Putamen (tissue), 1 donor: ENCODE results near the gene YBX1.

Experiments
- DNase-seq: peaks from one replicate; pipeline ENCODE4 v3.0.0-alpha.2; 2016; ENCODE audit warnings: low spot score

The YBX1 gene

GRCh38 chr1:42735056-42735455 lies 52.8 kb downstream of the YBX1 start:
- no peak for DNase-seq

DNA sequence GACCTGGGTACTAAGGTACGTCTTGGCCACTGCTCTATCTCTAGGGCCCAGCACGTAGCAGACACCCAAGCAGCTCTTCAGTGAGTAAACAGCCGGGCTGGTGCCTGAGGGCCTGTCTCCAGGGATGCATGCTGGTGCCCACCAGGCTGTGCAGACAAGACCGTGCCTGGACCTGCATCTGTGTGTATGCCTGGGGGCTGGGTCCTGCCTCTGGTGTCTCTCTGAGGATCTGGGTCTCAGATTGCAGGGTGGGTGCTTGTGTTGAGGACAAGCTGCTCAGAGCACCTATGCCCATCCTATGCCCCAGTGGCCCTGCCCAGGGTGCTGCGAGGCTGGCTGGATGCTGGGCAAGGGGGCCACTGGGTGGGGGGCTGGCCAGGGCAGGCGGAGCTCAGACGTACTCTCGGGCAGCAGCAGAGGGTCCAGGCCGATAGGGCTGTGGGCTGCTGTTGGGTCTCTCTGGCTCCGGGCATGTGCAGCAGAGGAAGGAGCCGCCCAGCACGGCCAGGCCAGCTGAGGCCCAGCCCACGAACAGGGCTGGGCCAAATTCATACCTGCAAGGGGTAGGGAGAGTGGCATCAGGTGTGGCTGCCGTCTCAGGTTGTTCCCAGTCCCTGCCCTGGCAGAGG lies 53.4 kb downstream of the YBX1 start:
- DNase-seq, result no peak

DNA sequence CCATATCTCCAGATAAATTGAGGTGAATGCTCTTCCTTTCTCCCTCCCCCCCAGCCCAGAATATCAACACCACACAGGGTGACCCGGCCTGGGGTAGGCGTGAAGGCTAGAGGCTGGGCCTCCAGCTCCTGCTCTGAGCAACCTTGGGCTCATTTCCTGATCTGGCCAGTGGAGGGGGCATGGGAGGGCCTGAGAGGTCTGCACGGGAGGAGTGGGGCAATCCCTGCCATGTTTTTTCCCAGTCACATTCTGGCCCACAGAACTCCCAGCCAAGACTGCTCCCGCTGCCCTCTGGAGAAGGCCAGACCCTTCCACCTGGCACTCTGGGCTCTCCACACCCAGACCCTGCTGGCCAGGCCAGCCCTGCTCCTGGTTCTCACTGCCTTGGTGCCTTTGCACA lies 53.9 kb downstream of the YBX1 start:
- no peak for DNase-seq

DNA sequence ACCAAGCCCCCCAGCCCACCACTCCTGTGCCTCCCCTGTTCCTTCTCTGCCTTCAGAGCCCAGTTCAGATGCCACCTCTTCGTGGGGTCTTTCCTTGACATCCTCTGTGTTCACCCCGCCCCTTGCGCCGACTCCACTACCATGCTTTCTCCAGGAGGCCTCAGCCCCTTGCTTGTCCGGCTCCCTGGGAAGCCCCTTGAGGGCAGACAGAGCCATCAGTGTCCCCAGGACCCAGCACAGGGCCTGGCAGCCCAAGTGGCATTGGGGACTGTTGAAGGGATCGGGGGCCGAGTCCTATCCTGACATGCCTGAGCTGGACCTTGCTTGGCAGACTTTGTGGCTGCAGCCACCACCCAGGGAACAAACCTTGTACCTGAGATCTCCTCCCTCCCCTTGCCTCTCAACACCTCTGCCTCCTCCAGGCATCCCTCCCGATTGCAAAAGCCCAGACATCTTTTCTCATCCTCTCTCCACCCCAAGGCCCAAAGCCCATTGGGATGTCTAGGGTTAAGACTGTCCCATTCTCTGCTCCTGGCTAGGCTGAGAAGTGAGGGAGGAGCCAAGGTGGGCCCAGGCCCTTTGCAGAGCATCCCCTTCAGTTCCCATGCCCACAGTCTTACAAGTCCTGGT lies 54.5 kb downstream of the YBX1 start:
- no peak for DNase-seq

DNA sequence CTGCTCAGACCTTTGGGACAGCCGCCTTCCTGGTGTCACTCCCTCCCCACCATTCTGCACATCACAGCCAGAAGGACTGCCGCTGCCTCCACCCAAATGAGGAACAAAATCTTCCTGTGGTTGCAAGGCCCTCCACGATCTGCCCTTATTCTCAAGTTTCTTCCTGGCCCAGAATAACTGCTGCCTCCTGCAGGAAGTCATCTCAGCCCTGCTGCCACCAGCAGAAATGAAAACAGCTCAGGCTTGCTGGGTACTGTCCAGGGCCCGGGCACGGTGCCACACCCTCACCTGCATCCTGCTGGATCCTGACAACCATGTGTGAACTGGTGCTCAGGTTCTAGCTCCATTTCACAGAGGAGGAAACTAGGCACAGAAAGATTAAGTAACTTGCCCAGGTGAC lies 55.0 kb downstream of the YBX1 start:
- no peak for DNase-seq

DNA sequence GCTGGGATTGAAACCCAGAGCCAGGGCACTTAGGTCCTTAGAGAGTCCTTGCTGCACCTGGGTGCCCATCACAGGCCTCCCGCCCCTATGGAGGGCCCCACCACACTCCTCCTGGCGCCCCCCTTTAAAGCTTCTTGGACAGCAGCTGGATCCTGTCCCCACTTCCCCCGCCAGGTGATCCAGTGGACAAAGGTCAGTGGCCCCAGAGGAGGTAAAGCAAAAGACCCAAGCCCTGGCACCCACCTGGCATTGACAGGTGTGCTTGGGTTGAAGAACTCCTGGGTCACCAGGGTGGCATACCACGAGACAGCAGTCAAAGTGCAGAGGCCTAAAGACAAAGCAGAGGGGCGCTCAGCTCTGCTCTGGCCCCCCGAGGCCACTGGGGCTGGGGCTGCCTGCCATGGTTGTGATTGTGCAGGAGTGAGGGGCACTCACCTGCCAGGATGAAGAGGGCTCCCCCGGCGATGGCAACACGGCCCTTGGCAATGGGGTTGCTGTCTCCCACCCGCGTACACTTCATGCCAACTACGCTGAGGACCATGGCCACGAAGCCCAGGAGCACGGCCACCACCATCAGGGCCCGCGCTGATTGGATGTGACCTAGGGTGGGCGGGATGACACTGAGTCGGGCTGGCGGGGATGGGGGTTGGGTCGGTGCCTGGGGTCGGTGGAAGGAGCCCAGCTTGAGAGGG lies 55.9 kb downstream of the YBX1 start:
- DNase-seq, result no peak

- DNase-seq, result no peak
Observed at GRCh38 chr1:42738678-42739226, 56.5 kb downstream of the YBX1 start.

- DNase-seq, result no peak
Observed at GRCh38 chr1:42739753-42740700, 57.8 kb downstream of the YBX1 start, which contains the start of gene CLDN19. CLDN19 (minus strand) TSS chr1:42740236; CDS start chr1:42740063, 173 bp downstream.

DNA sequence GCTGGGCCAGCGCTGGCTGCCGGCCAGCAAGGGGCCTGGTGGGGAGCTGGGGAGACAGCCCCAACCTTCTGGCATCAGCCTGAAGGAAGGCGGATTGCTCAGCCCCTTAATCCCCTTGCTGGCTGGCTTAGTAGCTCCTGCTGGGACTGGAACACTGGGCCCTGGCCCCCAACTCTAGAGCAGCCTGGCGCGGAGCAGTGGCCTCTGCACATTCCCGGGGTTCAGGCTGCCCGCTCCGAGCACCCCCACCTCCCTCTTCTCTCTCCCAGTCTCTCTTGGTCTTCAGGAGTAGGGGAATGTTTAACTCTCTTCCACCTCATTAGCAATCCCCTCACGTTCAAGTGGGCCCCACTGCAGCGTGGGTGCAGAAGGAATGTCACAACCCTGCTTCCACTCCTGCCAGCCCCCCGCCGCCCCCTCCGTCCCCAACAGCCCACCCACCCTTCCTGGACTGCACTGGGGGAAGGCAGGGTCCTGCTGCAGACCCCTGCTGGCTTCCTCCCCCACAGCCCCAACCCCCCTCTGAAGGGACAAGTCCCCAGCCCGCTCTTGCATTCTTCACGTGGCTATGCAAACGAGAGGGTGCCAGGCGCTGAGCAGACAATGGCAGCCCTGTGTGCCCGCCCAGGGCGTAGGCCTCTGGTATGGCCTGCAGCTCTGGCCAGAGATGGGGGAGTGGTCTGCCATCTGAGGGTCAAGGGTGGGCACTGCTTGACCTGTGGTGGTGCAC lies 58.8 kb downstream of the YBX1 start:
- DNase-seq, result no peak

DNA sequence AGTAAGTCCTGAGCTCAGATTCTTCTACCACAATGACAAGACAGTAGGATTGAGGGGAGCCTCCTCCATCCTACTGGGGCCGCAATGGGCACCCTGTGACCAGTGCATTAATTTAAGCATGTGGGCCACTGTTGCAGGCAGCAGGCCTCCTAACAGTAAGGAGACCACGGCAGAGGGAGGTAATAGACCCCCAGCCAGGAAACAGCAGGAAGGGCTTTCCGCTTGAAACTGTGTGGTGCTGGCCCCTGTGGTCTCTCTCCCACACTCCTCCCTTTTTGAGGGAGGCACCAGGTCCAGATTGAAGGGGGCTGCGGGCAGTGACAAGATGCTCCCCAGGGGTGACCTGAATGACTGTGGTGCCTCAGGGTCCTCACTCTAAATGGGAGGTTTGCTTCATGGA lies 59.5 kb downstream of the YBX1 start:
- no peak for DNase-seq

- DNase-seq, result no peak
Observed at GRCh38 chr1:42742141-42742540, 59.9 kb downstream of the YBX1 start.

GRCh38 chr1:42742617-42743316 lies 60.5 kb downstream of the YBX1 start:
- DNase-seq, result no peak

DNA sequence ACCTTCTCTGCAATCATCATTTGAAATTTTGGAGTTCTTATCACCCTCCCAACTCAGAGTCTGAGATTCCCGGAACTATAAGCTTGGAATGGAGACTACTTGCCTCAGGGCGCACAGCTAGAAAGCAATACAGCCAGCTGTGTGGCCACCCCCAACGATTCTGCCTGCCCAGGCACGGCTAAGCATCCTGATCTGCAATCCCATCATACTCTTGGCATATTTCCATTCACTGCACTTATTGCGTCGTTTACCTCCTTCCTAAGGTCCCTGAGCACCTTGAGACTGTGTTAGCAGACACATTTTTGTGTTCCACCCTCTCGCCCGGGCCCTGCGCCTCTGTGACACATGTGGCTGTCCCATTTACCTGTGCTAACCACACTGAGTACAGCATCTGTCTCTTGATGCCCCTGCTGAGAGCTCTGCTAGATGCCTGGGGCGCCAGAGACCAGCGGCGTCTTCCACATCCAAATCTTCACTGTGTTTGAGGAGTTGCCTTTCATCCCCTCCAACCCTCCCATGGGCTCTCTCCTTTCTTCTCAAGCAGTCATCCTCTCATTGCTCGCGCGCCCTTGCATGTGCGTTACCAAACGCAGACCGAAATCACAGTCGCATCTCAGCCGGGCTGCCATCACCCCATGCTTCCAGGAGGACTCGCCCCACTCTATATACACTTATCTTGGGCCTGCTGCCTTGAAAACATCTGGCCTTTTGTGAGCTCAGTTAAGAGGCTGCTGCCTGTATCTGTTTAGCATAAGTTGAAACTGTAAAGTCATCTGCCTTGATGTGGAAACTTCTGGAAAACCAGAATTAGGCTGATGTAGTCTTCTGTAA lies 61.3 kb downstream of the YBX1 start:
- DNase-seq, result no peak

DNA sequence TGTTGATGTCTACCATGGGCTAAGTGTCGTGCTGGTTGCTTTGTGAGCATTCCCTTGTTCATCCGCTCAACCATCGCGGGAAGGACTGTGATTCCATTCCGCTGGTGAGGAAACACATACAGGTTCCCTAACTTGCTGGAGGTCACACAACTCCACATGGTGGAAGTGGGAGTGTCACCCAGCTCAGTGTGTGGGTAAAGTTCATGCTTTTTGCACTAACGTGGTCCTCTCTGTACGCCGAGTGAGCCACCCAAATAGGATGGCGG lies 61.9 kb downstream of the YBX1 start:
- DNase-seq, result no peak

GRCh38 chr1:42745851-42746250 lies 63.6 kb downstream of the YBX1 start:
- DNase-seq, result no peak

DNA sequence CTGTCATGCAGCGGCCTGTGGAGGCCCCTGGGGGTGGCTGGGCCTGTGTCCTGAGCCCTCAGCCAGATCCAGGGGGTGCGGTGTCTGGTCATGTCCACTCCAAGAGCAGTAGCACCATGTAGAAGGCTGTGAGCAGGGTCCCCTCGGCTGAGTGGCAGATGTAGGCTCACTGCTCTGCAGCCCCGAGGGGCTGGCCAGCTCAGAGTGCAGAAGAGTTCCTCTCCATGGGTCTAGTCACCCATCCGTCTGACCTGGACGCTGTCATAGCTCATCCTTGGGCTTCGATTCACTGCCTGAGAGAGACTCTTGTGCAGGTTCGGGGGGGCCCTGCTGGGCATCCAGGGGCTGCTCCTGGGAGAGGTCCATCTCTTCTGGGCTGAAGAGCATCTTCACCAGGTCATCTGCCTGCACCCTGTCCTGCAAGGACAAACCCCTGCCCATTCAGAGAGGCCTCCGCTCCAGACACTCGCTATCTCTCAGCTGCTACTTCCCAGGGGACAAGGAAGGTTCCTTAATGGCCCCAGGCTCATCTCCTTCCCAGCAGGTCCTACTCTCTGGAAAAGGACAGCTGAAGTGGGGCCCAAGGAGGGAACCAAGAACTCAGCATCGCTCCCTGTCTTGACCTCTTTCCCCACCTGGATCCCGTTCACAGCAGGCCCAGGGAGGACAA lies 64.4 kb downstream of the YBX1 start:
- no peak for DNase-seq

DNA sequence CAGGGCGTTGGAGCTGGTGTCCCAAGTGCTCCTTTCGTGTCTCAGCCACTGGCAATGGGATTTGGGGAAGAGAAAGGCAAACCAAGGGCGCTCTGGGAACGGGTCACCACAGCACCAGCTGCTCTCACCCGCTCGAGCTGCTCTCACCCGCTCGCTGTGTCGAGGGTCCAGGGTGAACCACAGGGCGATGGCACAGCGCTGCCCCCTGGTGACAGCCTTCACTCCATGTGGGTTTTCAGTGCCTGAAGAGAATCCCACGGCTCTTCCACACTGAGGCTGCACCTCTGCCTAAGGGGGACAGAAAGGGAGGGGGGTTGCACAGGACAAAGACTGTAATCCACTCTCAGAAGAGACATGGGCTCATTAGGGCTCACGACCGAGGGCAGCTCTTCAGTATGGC lies 64.9 kb downstream of the YBX1 start:
- DNase-seq, result no peak

DNA sequence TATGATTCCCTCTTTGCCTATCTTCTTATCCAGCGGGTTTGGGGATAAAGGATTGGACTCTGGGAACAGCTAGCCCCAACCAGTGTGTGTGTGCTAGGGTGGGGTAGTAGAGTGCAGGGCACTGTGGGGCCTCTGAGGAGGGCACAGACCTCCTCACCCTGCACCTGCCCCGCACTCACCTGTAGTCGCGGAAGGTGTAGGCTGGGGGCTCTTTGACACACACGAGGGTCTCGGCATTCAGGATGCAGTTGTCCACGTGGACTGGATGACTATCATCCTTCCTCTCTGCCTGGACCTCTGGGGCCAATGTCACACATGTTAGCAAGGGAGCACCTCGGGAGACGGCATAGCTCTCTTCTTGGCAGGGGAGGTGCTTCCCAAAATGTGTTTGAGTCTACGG lies 65.8 kb downstream of the YBX1 start:
- DNase-seq, result no peak
